GM18870 (cell line): ENCODE data around the gene NPHP3.
"Not testable (repeated sequence)": the region's sequence is repeated elsewhere in the genome, so short reads cannot be mapped to it uniquely, and the experiment has no call there.

ENCODE experiments used
- ATAC-seq: cut with Tn5 transposase; IDR thresholded peaks from one replicate; pipeline ENCODE4 v1.9.1; 2021; ENCODE audit warnings: moderate library complexity; ENCODE audit not compliant: unreplicated experiment

The NPHP3 gene

DNA sequence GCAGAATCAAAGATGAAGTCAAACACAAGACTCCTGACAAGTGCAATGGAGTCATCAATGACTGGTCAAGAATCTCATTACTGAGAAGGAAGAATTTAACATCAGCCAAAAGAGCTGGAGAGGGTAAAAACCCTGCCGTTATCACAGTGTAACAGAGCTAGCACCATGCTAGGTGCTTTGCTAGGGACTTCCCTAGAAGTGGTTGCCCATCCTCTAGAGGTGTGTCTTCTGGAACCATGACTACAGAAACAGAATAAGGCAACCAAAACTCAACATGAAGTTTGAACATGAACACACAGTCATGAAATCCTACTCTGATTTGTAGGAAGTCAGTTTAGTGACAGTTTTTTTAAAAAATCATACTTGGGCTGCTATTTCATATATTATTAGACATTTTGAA is 72.1 kb downstream of the NPHP3 start:
- ATAC-seq, result no peak

DNA sequence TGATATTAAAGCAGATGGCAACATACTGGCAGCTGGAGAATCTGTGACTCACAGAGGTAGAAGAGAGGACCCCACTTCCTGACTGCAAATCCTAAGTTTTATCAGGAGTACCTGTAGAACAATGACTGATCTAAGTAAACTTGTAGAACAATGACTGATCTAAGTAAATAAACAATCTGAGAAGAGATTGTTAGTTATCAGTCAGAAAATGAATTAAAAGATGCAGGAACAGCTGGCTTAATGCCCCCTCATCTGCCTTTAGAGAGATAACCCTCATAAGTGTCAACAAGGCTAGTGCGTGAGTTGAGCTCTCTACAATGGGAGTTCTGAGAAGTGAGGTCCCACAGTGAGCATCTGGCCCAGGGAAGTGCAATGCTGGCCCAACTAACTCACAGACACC is 77.2 kb downstream of the NPHP3 start:
- ATAC-seq, result no peak

DNA sequence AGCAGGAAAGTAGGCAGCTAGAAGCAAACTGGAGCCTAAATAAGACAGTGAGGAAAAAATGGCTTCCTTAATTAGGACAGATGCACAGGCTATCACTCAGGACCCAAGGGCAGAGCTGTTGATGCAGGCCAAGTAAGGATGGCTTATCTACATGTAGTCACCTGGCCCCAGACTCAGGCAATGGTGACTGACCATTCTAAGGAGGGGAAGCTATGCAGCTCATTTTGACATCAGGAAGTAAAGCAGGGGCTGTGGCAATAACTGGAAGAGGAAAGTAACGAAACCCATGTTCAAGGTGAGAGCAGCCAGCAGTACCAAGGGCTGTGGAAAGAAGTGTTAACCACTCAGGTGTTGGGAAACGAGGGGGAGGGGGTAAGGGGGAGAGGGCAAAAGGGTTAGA is 78.8 kb downstream of the NPHP3 start:
- no peak for ATAC-seq

DNA sequence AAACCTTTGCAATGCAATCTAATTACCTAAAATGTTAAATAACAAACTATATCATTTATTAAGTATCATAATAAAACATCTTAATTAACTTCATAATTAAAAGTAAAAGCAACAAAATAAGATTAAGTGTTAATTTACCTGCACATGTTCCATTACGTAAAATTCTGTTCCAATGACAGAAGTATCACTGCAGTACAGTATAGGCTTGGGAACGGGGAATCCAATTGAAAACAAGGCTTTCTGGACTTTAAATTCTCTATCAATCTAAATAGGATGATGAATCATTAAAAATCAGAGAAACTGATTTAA is 79.7 kb downstream of the NPHP3 start:
- no peak for ATAC-seq

DNA sequence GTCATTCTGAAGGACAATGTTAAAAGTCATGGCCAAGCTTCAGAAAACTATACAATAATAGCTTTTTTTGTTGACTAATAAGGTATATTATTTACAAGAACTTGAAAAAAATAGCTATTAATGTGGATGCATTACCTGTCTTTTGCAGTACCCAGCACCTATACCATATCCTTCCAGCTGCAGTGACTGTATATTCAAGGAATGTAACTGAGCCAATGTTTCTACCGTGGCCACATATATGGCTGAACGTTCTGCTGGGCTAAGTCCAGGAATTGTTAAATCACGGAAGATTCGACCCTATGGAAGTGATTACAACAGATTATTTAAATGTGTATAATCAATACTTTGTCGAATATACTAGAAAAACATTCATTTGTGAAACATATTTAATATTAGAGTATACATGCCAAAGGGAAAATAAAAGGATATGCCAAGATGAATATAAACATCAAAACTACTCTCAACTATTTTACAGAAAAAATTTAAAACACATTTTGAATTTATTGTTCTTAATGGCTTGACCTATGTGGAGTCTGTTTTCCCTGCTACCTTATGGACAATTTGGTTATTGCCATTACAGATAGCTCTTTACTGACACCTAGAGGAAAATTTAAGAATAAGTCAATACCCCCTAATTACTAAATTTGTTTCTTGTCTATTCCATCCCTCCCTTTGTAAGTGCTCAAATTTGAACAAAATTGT is 80.2 kb downstream of the NPHP3 start:
- ATAC-seq, result no peak

DNA sequence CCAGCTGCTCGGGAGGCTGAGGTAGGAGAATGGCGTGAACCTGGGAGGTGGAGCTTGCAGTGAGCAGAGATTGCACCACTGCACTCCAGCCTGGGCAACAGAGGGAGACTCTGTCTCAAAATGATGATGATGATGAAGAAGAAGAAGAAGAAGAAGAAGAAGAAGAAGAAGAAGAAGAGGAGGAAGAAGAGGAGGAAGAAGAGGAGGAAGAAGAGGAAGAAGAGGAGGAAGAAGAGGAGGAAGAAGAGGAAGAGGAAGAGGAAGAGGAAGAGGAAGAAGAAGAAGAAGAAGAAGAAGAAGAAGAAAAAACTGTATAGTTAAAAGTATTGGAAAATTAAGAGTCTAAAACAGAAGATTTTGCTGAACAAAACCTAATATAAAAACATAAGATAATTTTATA is 80.8 kb downstream of the NPHP3 start:
- ATAC-seq, result not testable (repeated sequence)

DNA sequence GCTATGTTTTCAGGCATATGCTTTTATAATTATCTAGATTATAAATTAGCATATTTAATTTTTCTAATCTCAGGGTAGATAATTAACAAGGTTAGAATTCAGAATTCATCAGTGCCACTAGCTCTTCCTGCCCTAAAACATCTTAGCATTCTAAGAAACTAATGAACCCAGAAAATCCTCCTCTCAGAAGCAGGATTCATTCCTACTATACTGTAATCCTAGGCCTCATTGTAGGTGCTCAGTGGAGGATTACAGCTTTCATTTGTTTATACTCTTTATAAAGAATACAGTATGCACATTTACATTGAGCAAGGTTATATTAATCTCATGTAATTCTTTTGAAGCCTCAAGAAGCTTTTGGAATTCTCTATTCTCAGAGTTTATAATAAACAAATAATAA is 83.5 kb downstream of the NPHP3 start:
- no peak for ATAC-seq

DNA sequence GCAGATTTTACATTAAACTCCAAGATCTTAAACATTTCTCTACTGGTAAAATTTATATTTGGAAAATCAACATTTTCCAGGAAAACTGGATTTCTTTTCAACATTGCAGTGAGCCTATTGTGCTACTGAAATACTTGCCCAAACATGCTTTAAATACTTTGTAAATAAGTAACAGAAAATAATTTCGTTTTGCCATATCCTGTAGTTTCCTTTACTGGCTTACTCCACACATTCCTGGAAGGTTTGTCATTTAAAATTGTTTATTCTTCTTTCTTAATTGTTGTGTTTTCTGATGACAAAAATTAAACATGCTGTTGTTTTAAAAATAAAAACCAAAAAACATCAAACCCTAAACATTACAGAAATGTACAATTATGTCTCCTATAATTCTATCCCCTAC is 84.6 kb downstream of the NPHP3 start:
- no peak for ATAC-seq

DNA sequence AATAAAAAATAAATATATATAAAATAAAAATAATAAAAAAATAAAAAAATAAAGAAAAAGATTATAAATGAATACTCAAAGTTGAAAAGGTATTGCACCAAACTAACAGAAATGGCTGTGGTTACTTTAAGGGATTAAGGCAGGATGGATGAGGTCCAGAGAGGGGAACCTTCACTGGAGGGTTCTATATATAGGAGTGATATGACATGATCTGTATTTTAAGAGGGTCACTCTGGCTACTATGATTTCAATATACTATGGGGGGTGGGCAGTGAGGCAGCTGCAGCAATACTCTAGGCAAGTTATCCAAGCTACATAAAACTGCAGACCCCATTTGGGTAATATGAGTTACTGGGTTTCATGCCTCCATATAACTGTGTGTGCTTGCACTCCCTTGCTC is 87.2 kb downstream of the NPHP3 start:
- no peak for ATAC-seq
